Progenitor cell of endocrine pancreas (in vitro differentiated cells): ENCODE measurements around the gene DLGAP4. TPM values are rescaled to one million over a fixed set of nuclear protein-coding genes. Genes with fewer than 3 reads are reported as not detected.
A peak's percentile ranks its signal among the peaks of the same experiment; 100 is the strongest.

ENCODE experiments used
- DNase-seq: peaks from one replicate; pipeline ENCODE4 v3.0.0; 2021; ENCODE audit warnings: low spot score; ENCODE audit not compliant: unreplicated experiment
- H3K27ac Mint-ChIP-seq: 2 replicates; pipeline ENCODE4 v1.8.0; 2021; ENCODE audit warnings: mild to moderate bottlenecking, moderate library complexity, mixed read lengths
- H3K27me3 Mint-ChIP-seq: 2 replicates; pipeline ENCODE4 v1.8.0; 2021; ENCODE audit warnings: mixed read lengths
- H3K36me3 Mint-ChIP-seq: 2 replicates; pipeline ENCODE4 v1.8.0; 2022; ENCODE audit warnings: mixed read lengths; ENCODE audit not compliant: insufficient read depth
- H3K4me1 Mint-ChIP-seq: 2 replicates; pipeline ENCODE4 v1.8.0; 2021; ENCODE audit warnings: low read depth, mixed read lengths
- H3K4me3 Mint-ChIP-seq: 2 replicates; pipeline ENCODE4 v1.8.0; 2021; ENCODE audit warnings: low read depth, mild to moderate bottlenecking, moderate library complexity, mixed read lengths
- H3K9me3 Mint-ChIP-seq: 2 replicates; pipeline ENCODE4 v1.8.0; 2021; ENCODE audit warnings: low read depth, mixed read lengths
- total RNA-seq: library from RNA; stranded (reverse); gene quantifications from 2 replicates; pipeline ENCODE4 v1.2.1, GENCODE V29; 2021
- TF ChIP-seq, protein P1 (sequence below): fragments of 200-600 bp; sonication (generic); IDR thresholded peaks from one replicate; pipeline ENCODE4 v1.5.0; 2021; ENCODE audit warnings: antibody characterized with exemption, mild to moderate bottlenecking; ENCODE audit not compliant: unreplicated experiment

The DLGAP4 gene
- total RNA-seq, 1 donor from 2014 or later, result 109 TPM

DNA sequence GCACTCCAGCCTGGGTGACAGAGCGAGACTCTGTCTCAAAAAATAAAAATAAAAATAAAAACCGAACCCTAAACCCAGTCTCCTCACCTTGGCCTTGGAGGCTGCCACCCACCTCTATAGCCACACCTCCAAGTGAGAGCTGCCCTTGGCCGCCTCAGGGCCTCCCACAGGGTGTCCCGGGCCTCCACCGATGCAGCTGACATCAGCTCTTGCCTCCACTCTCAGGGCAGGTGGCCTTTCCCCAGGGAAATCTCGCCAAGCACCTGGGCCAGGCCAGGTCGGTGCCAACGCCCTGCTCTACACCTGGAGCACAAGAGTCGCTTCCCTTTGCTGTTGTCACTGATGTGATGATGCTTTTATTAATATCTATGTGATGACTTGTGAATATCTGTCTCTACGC is 226.2 kb downstream of the DLGAP4 start:
- H3K27ac Mint-ChIP-seq, result no peak overlapping the region
- H3K4me1 Mint-ChIP-seq, result no peaks in the 10 kb centered on the region
- peaks cover 6% of the 10 kb centered on the region for H3K36me3 Mint-ChIP-seq
- TF ChIP-seq, protein P1, sequence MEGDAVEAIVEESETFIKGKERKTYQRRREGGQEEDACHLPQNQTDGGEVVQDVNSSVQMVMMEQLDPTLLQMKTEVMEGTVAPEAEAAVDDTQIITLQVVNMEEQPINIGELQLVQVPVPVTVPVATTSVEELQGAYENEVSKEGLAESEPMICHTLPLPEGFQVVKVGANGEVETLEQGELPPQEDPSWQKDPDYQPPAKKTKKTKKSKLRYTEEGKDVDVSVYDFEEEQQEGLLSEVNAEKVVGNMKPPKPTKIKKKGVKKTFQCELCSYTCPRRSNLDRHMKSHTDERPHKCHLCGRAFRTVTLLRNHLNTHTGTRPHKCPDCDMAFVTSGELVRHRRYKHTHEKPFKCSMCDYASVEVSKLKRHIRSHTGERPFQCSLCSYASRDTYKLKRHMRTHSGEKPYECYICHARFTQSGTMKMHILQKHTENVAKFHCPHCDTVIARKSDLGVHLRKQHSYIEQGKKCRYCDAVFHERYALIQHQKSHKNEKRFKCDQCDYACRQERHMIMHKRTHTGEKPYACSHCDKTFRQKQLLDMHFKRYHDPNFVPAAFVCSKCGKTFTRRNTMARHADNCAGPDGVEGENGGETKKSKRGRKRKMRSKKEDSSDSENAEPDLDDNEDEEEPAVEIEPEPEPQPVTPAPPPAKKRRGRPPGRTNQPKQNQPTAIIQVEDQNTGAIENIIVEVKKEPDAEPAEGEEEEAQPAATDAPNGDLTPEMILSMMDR, result no peak
- no peak for DNase-seq
- no peak overlapping the region for H3K4me3 Mint-ChIP-seq
- H3K9me3 Mint-ChIP-seq, result no peaks in the 10 kb centered on the region
- H3K27me3 Mint-ChIP-seq, result no peaks in the 10 kb centered on the region

DNA sequence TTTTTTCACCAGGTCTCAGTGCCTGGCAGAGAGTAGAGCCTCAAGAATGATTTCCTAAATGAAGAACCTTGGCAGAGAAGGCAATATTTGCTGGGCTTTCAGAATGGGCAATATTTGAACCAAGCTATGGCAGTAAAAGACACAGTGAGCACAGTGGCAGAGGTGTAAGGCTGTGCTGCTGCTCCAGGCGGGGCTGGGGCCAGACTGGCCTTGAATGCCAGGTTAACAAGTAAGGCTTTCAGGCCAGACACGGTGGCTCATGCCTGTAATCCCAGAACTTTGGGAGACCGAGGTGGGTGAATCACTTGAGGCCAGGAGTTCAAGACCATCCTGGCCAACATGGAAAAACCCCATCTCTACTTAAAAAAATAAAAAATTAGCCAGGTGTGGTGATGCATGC is 226.7 kb downstream of the DLGAP4 start:
- no peaks in the 10 kb centered on the region for H3K9me3 Mint-ChIP-seq
- no peak overlapping the region for H3K4me3 Mint-ChIP-seq
- TF ChIP-seq, protein P1, result no peak
- no peak for DNase-seq
- no peaks in the 10 kb centered on the region for H3K27me3 Mint-ChIP-seq
- H3K36me3 Mint-ChIP-seq, result peaks cover 4% of the 10 kb centered on the region
- H3K27ac Mint-ChIP-seq, result no peak overlapping the region
- H3K4me1 Mint-ChIP-seq, result no peaks in the 10 kb centered on the region

DNA sequence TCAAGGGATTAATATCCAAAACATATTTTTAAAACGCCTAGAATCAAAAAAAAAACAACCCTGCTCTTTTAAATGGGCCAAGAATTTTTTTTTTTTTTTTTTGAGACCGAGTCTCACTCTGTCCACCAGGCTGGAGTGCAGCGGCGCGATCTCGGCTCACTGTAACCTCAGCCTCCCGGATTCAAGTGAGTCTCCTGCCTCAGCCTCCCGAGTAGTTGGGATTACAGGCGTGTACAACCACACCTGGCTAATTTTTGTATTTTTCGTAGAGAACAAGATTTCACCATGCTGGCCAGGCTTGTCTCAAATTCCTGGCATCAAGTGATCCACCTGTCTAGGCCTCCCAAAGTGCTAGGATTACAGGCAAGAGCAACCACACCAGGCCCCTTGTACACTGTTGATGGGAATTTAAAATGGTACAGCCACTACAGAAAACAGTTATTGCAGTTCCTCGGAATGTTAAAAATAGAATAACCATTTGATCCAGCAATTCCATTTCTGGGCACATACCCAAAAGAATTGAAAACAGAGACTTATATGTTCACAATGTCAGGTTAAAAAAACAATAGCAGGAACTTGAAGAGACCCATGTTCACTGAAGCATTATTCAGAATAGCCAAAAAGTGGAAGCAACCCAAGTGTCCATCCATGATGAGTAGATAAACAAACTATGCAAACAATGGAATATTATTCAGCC is 232.0 kb downstream of the DLGAP4 start:
- Mint-ChIP-seq H3K27ac (no peak overlapping the region), H3K9me3 (no peaks in the 10 kb centered on the region), H3K4me3 (no peak overlapping the region), H3K27me3 (peaks cover 10% of the 10 kb centered on the region), H3K36me3 (no peaks in the 10 kb centered on the region), H3K4me1 (peaks cover 8% of the 10 kb centered on the region)
- TF ChIP-seq, protein P1, result no peak
- no peak for DNase-seq

DNA sequence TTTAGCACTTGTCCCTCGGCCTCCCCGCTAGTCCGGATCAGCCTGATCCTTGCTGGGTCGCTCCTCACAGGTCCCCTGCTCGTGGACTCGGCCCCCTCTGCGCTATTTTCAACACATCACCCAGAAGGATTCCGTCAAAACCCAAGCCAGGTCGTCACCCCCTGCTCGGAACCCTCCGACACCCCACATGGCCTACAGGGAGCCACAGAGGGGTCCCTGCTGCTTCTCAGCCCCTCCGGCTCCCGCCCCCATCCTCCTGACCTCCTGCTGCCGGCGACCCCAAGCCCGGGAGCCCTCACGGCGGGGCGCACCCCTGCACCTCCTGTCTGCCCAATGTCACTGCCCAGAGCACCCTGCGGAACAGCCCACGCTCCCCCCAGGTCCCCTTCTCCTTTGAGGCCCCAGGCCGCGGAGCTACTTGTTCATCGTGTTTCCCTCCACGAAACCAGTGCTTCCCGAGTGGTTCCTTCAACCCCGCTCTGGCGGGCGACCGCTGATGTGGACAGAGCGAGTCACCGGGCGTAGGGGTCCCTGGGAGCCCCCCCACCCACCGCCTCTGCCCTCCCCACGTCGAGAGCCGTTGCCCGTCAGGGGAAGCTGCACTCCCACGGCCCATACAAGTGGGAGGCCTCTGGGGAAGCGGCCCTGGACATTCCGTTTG is 234.5 kb downstream of the DLGAP4 start:
- H3K4me3 Mint-ChIP-seq, result peak overlapping the region; percentile 64
- no peak overlapping the region for H3K27ac Mint-ChIP-seq
- no peak for DNase-seq
- H3K9me3 Mint-ChIP-seq, result no peaks in the 10 kb centered on the region
- H3K27me3 Mint-ChIP-seq, result peaks cover 10% of the 10 kb centered on the region
- H3K36me3 Mint-ChIP-seq, result no peaks in the 10 kb centered on the region
- TF ChIP-seq, protein P1, result no peak
- peaks cover 9% of the 10 kb centered on the region for H3K4me1 Mint-ChIP-seq

DNA sequence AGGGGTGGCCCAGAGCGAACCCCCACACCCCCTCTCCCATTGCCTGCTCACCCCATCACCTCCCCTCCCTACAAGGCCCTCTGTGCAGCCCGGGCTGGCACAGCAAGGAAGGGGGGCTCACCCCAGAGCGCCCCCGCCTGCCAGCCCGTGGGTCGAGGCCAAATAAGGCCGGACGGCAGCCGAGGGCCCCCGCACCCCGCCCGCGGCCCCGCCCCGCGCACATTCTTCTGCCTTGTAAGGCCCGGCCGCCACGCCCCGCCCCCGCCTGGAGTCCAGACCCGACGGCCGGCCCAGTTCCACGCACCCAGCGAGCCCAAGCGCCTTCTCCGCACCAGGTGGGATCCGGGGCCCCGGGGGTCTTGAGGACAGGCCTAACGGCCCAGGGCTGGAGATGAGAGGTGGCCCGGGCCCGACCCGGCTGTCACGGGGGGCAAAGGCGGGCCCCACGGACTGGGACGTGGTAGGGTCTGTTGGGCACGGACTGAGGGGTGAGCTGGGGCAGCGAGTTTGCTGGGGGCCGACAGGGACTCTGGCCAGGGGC is 235.2 kb downstream of the DLGAP4 start, which contains the start of gene MYL9:
Gene MYL9, plus strand, starts transcription at position 293 of the 541 bp plus-strand sequence. CDS start 3,366 bp downstream, outside the sequence.
- no peak within 1 kb of the TSS for H3K27ac Mint-ChIP-seq
- no peaks in the 10 kb centered on the region for H3K9me3 Mint-ChIP-seq
- H3K27me3 Mint-ChIP-seq, result peaks cover 10% of the 10 kb centered on the region
- no peaks in the 10 kb centered on the region for H3K36me3 Mint-ChIP-seq
- H3K4me3 Mint-ChIP-seq, result peak within 1 kb of the TSS; percentile 64
- peak; percentile 54 for DNase-seq
- TF ChIP-seq, protein P1, result no peak
- peaks cover 9% of the 10 kb centered on the region for H3K4me1 Mint-ChIP-seq
